WTC11 (cell line): Measurements from ENCODE around the gene DDB1. TPM values are rescaled to one million over a fixed set of nuclear protein-coding genes. Genes with fewer than 3 reads are reported as not detected.

Experiments
- ATAC-seq: fragments of 200-7000 bp; cut with Tn5 transposase; 2 replicates; pipeline ENCODE4 v1.10.0; 2021; ENCODE audit warnings: mild to moderate bottlenecking, moderate library complexity
- CTCF ChIA-PET: fragments of 300-600 bp; sonication (Branson Sonifier 250); formaldehyde crosslinking; loops from one replicate; lab custom pipeline; 2021; ENCODE audit warnings: antibody characterized with exemption; lab: Charles Lee
- POLR2A ChIA-PET: fragments of 350-600 bp; sonication (Branson Sonifier 250); formaldehyde crosslinking; loops from one replicate; lab custom pipeline; 2021; ENCODE audit warnings: antibody characterized with exemption; lab: Charles Lee
- DNase-seq: peaks from one replicate; pipeline ENCODE4 v3.0.0; 2021; ENCODE audit warnings: low spot score
- H3K27ac Mint-ChIP-seq: 2 replicates; pipeline ENCODE4 v1.8.0; 2021; ENCODE audit warnings: mixed read lengths
- H3K27me3 Mint-ChIP-seq: 2 replicates; pipeline ENCODE4 v1.8.0; 2021; ENCODE audit warnings: low read depth, mild to moderate bottlenecking, moderate library complexity, mixed read lengths
- H3K36me3 Mint-ChIP-seq: 2 replicates; pipeline ENCODE4 v1.8.0; 2021; ENCODE audit warnings: mixed read lengths
- H3K4me1 Mint-ChIP-seq: 2 replicates; pipeline ENCODE4 v1.8.0; 2022; ENCODE audit warnings: mixed read lengths
- H3K4me3 Mint-ChIP-seq: 2 replicates; pipeline ENCODE4 v1.8.0; 2021; ENCODE audit warnings: mild to moderate bottlenecking, moderate library complexity, mixed read lengths
- H3K9me3 Mint-ChIP-seq: 2 replicates; pipeline ENCODE4 v1.8.0; 2021; ENCODE audit warnings: mixed read lengths
- ATF3 ChIP-seq: sonication (generic); formaldehyde crosslinking; conservative IDR thresholded peaks from 2 replicates; pipeline ENCODE4 v1.8.1; 2022; ENCODE audit warnings: mild to moderate bottlenecking, missing genetic modification reagents
- E2F5 ChIP-seq: sonication (generic); formaldehyde crosslinking; IDR thresholded peaks from 2 replicates; pipeline ENCODE4 v1.8.1; 2022; ENCODE audit warnings: mild to moderate bottlenecking, moderate library complexity, missing genetic modification reagents
- ERG ChIP-seq: fragments of 250-450 bp; sonication (Bioruptor Pico); IDR thresholded peaks from 2 replicates; pipeline ENCODE4 v1.8.0; 2021; ENCODE audit warnings: mild to moderate bottlenecking
- GRHL2 ChIP-seq: fragments of 250-450 bp; sonication (Bioruptor Pico); IDR thresholded peaks from 2 replicates; pipeline ENCODE4 v1.8.0; 2022; ENCODE audit warnings: mild to moderate bottlenecking, moderate library complexity; ENCODE audit not compliant: insufficient replicate concordance, severe bottlenecking
- GTF2I ChIP-seq: fragments of 250-450 bp; sonication (Bioruptor Pico); conservative IDR thresholded peaks from 2 replicates; pipeline ENCODE4 v1.4.0; 2021; ENCODE audit warnings: mild to moderate bottlenecking
- HMGA2 ChIP-seq: fragments of 250-450 bp; sonication (Bioruptor Pico); IDR thresholded peaks from 2 replicates; pipeline ENCODE4 v1.4.0; 2021; ENCODE audit warnings: mild to moderate bottlenecking, moderate library complexity
- IRF2 ChIP-seq: sonication (generic); formaldehyde crosslinking; IDR thresholded peaks from 2 replicates; pipeline ENCODE4 v1.8.0; 2022; ENCODE audit warnings: low read depth, missing genetic modification reagents, borderline replicate concordance
- MLX ChIP-seq: sonication (generic); formaldehyde crosslinking; IDR thresholded peaks from 2 replicates; pipeline ENCODE4 v1.8.1; 2023; ENCODE audit warnings: mild to moderate bottlenecking, missing genetic modification reagents, moderate library complexity
- NR2C2 ChIP-seq: sonication (generic); formaldehyde crosslinking; IDR thresholded peaks from 2 replicates; pipeline ENCODE4 v1.8.0; 2022; ENCODE audit warnings: mild to moderate bottlenecking, missing genetic modification reagents
- OVOL2 ChIP-seq: fragments of 250-450 bp; sonication (Bioruptor Pico); IDR thresholded peaks from 2 replicates; pipeline ENCODE4 v1.9.0; 2021; ENCODE audit warnings: mild to moderate bottlenecking, borderline replicate concordance
- PRRX2 ChIP-seq: fragments of 250-450 bp; sonication (Bioruptor Pico); IDR thresholded peaks from 2 replicates; pipeline ENCODE4 v1.8.0; 2021; ENCODE audit warnings: mild to moderate bottlenecking
- TP53 ChIP-seq: sonication (generic); formaldehyde crosslinking; IDR thresholded peaks from 2 replicates; pipeline ENCODE4 v1.8.1; 2023; ENCODE audit warnings: mild to moderate bottlenecking, missing genetic modification reagents
- USF2 ChIP-seq: sonication (generic); formaldehyde crosslinking; IDR thresholded peaks from 2 replicates; pipeline ENCODE4 v1.8.1; 2023; ENCODE audit warnings: mild to moderate bottlenecking, missing genetic modification reagents, moderate library complexity
- ZNF121 ChIP-seq: sonication (generic); formaldehyde crosslinking; IDR thresholded peaks from 2 replicates; pipeline ENCODE4 v1.8.0; 2023; ENCODE audit warnings: missing genetic modification reagents
- ZNF396 ChIP-seq: fragments of 250-450 bp; sonication (Bioruptor Pico); IDR thresholded peaks from 2 replicates; pipeline ENCODE4 v1.8.0; 2021; ENCODE audit warnings: mild to moderate bottlenecking, moderate library complexity, borderline replicate concordance
- ZNF671 ChIP-seq: fragments of 250-450 bp; sonication (Bioruptor Pico); IDR thresholded peaks from 2 replicates; pipeline ENCODE4 v1.8.0; 2021; ENCODE audit warnings: mild to moderate bottlenecking
- ZSCAN18 ChIP-seq: fragments of 250-450 bp; sonication (Bioruptor Pico); IDR thresholded peaks from 2 replicates; pipeline ENCODE4 v2.1.2; 2022; ENCODE audit warnings: mild to moderate bottlenecking, moderate library complexity
- total RNA-seq: library from RNA; stranded (reverse); gene quantifications from 3 replicates; pipeline ENCODE4 v1.2.3, GENCODE V29; 2021
- TF ChIP-seq, protein P1 (sequence below): sonication (generic); formaldehyde crosslinking; IDR thresholded peaks from 2 replicates; pipeline ENCODE4 v1.8.1; 2022; ENCODE audit warnings: missing genetic modification reagents, borderline replicate concordance
- TF ChIP-seq, protein P2 (sequence below): sonication (generic); formaldehyde crosslinking; IDR thresholded peaks from 2 replicates; pipeline ENCODE4 v1.8.1; 2022; ENCODE audit warnings: low read depth, mild to moderate bottlenecking, moderate library complexity, missing genetic modification reagents, borderline replicate concordance
- TF ChIP-seq, protein P3 (sequence below): fragments of 250-450 bp; sonication (Bioruptor Pico); IDR thresholded peaks from 2 replicates; pipeline ENCODE4 v1.9.0; 2021; ENCODE audit warnings: moderate library complexity, mild to moderate bottlenecking, inconsistent platforms, borderline replicate concordance
- TF ChIP-seq, protein P4 (sequence below): fragments of 250-450 bp; sonication (Bioruptor Pico); IDR thresholded peaks from 2 replicates; pipeline ENCODE4 v1.9.0; 2021; ENCODE audit warnings: mild to moderate bottlenecking
- TF ChIP-seq, protein P5 (sequence below): sonication (generic); formaldehyde crosslinking; IDR thresholded peaks from 2 replicates; pipeline ENCODE4 v1.8.1; 2023; ENCODE audit warnings: mild to moderate bottlenecking, moderate library complexity, missing genetic modification reagents

Gene DDB1
- total RNA-seq, 1 experiment from 2014 or later: 316 TPM

- no peak for TF ChIP-seq E2F5 (CRISPR knock-in tag)
- TF ChIP-seq, protein P1, sequence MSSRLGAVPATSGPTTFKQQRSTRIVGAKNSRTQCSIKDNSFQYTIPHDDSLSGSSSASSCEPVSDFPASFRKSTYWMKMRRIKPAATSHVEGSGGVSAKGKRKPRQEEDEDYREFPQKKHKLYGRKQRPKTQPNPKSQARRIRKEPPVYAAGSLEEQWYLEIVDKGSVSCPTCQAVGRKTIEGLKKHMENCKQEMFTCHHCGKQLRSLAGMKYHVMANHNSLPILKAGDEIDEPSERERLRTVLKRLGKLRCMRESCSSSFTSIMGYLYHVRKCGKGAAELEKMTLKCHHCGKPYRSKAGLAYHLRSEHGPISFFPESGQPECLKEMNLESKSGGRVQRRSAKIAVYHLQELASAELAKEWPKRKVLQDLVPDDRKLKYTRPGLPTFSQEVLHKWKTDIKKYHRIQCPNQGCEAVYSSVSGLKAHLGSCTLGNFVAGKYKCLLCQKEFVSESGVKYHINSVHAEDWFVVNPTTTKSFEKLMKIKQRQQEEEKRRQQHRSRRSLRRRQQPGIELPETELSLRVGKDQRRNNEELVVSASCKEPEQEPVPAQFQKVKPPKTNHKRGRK (CRISPR knock-in tag): no peak
- TF ChIP-seq, protein P2, sequence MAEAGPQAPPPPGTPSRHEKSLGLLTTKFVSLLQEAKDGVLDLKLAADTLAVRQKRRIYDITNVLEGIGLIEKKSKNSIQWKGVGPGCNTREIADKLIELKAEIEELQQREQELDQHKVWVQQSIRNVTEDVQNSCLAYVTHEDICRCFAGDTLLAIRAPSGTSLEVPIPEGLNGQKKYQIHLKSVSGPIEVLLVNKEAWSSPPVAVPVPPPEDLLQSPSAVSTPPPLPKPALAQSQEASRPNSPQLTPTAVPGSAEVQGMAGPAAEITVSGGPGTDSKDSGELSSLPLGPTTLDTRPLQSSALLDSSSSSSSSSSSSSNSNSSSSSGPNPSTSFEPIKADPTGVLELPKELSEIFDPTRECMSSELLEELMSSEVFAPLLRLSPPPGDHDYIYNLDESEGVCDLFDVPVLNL: no peak
- TF ChIP-seq NR2C2 (CRISPR knock-in tag): no peak
- TF ChIP-seq ATF3 (CRISPR knock-in tag): no peak
- TF ChIP-seq OVOL2 (CRISPR knock-in tag): no peak
- TF ChIP-seq ZNF396 (CRISPR knock-in tag): no peak
- TF ChIP-seq, protein P3, sequence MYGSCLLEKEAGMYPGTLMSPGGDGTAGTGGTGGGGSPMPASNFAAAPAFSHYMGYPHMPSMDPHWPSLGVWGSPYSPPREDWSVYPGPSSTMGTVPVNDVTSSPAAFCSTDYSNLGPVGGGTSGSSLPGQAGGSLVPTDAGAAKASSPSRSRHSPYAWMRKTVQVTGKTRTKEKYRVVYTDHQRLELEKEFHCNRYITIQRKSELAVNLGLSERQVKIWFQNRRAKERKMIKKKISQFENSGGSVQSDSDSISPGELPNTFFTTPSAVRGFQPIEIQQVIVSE (CRISPR knock-in tag): no peak
- no peak for TF ChIP-seq TP53 (CRISPR knock-in tag)
- TF ChIP-seq, protein P4, sequence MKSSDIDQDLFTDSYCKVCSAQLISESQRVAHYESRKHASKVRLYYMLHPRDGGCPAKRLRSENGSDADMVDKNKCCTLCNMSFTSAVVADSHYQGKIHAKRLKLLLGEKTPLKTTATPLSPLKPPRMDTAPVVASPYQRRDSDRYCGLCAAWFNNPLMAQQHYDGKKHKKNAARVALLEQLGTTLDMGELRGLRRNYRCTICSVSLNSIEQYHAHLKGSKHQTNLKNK (CRISPR knock-in tag): no peak
- TF ChIP-seq, protein P5, sequence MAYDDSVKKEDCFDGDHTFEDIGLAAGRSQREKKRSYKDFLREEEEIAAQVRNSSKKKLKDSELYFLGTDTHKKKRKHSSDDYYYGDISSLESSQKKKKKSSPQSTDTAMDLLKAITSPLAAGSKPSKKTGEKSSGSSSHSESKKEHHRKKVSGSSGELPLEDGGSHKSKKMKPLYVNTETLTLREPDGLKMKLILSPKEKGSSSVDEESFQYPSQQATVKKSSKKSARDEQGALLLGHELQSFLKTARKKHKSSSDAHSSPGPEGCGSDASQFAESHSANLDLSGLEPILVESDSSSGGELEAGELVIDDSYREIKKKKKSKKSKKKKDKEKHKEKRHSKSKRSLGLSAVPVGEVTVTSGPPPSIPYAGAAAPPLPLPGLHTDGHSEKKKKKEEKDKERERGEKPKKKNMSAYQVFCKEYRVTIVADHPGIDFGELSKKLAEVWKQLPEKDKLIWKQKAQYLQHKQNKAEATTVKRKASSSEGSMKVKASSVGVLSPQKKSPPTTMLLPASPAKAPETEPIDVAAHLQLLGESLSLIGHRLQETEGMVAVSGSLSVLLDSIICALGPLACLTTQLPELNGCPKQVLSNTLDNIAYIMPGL: no peak
- TF ChIP-seq GTF2I (CRISPR knock-in tag): no peak
- TF ChIP-seq MLX (CRISPR knock-in tag): no peak
- TF ChIP-seq, all 79 proteins: peak for 0
Measured at GRCh38 chr11:61305417-61305816, 27.5 kb downstream of the DDB1 start (continued).

- ChIA-PET POLR2A (no interaction called here), CTCF (no interaction called here)
- no peaks in the 10 kb centered on the region for H3K27me3 Mint-ChIP-seq
- ATAC-seq (no peak), DNase-seq (no peak)
- H3K4me1 Mint-ChIP-seq: peaks cover 4% of the 10 kb centered on the region
- H3K27ac Mint-ChIP-seq: no peak overlapping the region
- no peak overlapping the region for H3K4me3 Mint-ChIP-seq
- no peak for TF ChIP-seq USF2 (CRISPR knock-in tag)
- no peaks in the 10 kb centered on the region for H3K9me3 Mint-ChIP-seq
- peaks cover 54% of the 10 kb centered on the region for H3K36me3 Mint-ChIP-seq
Measured at GRCh38 chr11:61303725-61304124, 29.2 kb downstream of the DDB1 start.

DNA sequence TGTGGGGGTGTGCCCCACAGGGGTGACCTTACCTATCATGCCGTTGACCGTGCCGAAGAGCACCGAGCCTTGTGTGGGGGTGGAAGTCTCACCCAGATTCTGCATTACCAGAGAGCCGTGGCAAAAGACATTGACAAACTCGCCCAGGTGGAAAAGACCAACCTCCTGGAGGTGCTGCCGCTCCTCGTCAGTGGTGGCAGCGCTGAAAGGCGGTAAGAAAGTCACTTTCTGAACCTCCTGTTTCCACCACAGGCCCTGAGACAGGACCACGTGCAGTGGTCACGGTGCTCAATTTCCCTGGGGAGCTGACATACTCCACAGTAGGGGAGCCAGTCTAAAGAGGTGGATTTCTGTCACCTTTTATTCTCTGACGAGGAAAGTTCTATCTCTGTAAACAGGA lies 30.4 kb downstream of the DDB1 start:
- POLR2A ChIA-PET: no interaction called here
- no peaks in the 10 kb centered on the region for H3K9me3 Mint-ChIP-seq
- no peak overlapping the region for H3K4me3 Mint-ChIP-seq
- H3K4me1 Mint-ChIP-seq: peaks cover 16% of the 10 kb centered on the region
- H3K36me3 Mint-ChIP-seq: peaks cover 62% of the 10 kb centered on the region
- no peaks in the 10 kb centered on the region for H3K27me3 Mint-ChIP-seq
- no peak for DNase-seq
- no peak overlapping the region for H3K27ac Mint-ChIP-seq
- ATAC-seq: no peak
- CTCF ChIA-PET: no interaction called here
- TF ChIP-seq ZSCAN18: no peak
- TF ChIP-seq GRHL2 (CRISPR knock-in tag): no peak
- TF ChIP-seq ZNF671 (CRISPR knock-in tag): no peak
- no peak for TF ChIP-seq ZNF121 (CRISPR knock-in tag)
- no peak for TF ChIP-seq ERG (CRISPR knock-in tag)
- TF ChIP-seq HMGA2: no peak
- TF ChIP-seq PRRX2 (CRISPR knock-in tag): no peak
- TF ChIP-seq IRF2 (CRISPR knock-in tag): no peak
